BE2C (cell line): ENCODE measurements around the gene PFN1.
A peak's percentile ranks its signal among the peaks of the same experiment; 100 is the strongest.

Experiments used
- DNase-seq: peaks from one replicate; pipeline ENCODE4 v3.0.0-alpha.2; 2020
- H3K27me3 ChIP-seq: fragments of 250-450 bp; sonication (Bioruptor Pico); 2 replicates; pipeline ENCODE4 v1.5.1; 2020; ENCODE audit warnings: mild to moderate bottlenecking
- H3K36me3 ChIP-seq: fragments of 250-450 bp; sonication (Bioruptor Pico); 2 replicates; pipeline ENCODE4 v1.5.1; 2020; ENCODE audit warnings: mild to moderate bottlenecking
- H3K4me1 ChIP-seq: fragments of 250-450 bp; sonication (Bioruptor Pico); 2 replicates; pipeline ENCODE4 v1.5.1; 2020
- H3K4me3 ChIP-seq: 2 replicates; pipeline ENCODE4 v1.5.1; 2011; ENCODE audit warnings: low read depth, low read length
- H3K9me3 ChIP-seq: fragments of 250-450 bp; sonication (Bioruptor Pico); 2 replicates; pipeline ENCODE4 v1.5.1; 2020
- TF ChIP-seq, protein P1 (sequence below): IDR thresholded peaks from 2 replicates; pipeline ENCODE4 v1.5.1; 2012; ENCODE audit warnings: mild to moderate bottlenecking, low read depth, low read length

Gene PFN1

DNA sequence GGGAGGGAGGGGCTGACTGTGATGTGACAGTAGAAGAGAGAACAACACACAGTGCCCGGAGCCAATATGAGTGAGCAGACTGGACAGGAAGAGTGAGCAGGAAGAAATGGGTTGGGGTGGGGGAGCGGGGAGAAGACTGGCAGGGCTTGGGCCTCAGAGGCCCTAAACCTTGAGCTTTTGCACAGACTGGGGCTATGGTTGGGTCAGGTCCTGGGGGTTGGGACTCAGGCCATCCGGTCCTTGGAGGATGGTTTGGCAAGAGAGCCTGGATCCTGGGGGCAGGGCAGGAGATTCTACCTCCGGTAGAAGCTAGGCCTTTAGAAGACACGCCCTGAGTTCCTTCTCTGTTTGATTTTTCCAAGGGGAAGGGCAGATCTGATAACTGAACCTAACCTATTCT lies 38.1 kb upstream of the PFN1 start:
- TF ChIP-seq, protein P1, sequence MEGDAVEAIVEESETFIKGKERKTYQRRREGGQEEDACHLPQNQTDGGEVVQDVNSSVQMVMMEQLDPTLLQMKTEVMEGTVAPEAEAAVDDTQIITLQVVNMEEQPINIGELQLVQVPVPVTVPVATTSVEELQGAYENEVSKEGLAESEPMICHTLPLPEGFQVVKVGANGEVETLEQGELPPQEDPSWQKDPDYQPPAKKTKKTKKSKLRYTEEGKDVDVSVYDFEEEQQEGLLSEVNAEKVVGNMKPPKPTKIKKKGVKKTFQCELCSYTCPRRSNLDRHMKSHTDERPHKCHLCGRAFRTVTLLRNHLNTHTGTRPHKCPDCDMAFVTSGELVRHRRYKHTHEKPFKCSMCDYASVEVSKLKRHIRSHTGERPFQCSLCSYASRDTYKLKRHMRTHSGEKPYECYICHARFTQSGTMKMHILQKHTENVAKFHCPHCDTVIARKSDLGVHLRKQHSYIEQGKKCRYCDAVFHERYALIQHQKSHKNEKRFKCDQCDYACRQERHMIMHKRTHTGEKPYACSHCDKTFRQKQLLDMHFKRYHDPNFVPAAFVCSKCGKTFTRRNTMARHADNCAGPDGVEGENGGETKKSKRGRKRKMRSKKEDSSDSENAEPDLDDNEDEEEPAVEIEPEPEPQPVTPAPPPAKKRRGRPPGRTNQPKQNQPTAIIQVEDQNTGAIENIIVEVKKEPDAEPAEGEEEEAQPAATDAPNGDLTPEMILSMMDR: no peak
- H3K36me3 ChIP-seq: no peaks in the 10 kb centered on the region
- no peaks in the 10 kb centered on the region for H3K27me3 ChIP-seq
- H3K4me3 ChIP-seq: peak overlapping the region; percentile 66
- DNase-seq: no peak
- no peaks in the 10 kb centered on the region for H3K4me1 ChIP-seq
- no peaks in the 10 kb centered on the region for H3K9me3 ChIP-seq

DNA sequence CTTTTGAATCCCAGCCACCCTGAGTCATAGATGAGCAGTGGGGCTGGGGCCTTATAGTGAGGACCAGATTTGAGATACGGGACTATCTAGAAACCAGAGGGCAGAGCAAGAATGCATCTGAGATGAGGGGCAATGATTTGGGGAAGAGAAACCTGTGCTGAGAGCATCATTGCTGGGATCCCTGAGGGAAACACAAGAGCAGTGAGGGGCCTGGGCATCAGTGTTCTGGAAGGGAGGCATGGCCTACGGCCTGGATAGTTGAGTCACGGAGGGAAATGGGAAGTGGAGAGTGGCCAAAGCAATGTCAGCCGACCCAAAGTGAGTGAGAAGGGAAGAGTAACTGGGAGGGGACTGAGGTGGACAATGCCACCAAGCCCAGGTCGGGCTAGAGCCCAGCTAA lies 34.0 kb upstream of the PFN1 start:
- TF ChIP-seq, protein P1: no peak
- Histone ChIP-seq H3K36me3 (no peaks in the 10 kb centered on the region), H3K4me3 (no peak overlapping the region), H3K4me1 (no peaks in the 10 kb centered on the region; the same call in 1 of the 2 replicates), H3K9me3 (no peaks in the 10 kb centered on the region), H3K27me3 (no peaks in the 10 kb centered on the region)
- no peak for DNase-seq

DNA sequence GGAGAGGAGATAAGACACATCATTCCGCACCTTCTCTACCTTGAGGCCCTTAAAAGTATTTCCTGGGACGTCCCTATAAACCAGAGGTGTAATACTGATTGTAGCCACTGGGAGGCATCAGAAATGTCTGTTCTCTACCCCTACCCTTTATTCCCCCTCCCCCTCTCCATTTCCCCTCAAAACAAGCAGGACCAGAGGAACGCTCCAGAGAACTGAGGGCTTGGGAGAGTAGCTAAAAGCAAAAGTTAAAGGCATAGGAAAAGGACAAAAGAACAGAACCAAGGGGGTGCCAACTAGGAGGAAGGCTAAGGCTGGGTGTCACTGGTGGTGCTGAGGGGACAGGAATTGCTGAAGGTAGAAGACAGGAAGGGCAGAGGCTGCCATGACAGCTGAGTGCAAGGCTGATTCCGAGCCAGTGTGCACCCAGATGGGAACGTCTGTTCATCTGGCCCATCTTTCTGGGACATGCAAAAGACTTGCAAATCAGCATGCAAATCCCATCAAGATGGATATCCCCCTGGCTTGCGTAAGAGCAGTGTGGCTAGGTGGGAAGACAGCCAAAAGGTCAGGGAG lies 32.4 kb upstream of the PFN1 start:
- no peaks in the 10 kb centered on the region for H3K9me3 ChIP-seq
- TF ChIP-seq, protein P1: peak; percentile 65
- peak; percentile 51 for DNase-seq
- no peak overlapping the region for H3K4me3 ChIP-seq
- no peaks in the 10 kb centered on the region; the same call in 1 of the 2 replicates for H3K4me1 ChIP-seq
- H3K36me3 ChIP-seq: no peaks in the 10 kb centered on the region
- no peaks in the 10 kb centered on the region for H3K27me3 ChIP-seq

DNA sequence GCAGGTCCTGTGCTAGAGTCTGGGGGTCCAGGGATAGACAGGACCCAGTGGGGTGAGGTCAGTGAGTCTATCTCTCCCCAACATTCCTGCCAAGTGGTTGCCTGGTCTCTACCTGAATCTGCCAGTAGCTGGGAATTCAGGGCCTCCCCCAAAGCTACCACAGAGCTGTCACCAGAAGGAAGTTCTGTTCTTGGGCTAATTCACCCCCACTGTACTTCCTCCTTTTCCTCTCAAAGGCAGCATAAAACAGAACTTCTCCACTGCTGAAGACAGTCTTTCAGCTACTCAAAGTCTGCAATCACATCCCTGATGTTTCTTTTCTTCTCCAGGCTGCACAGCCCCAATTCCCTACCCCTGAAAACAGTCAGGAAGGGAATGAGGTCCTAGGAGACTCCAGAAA lies 30.4 kb upstream of the PFN1 start:
- H3K27me3 ChIP-seq: no peaks in the 10 kb centered on the region
- no peak for DNase-seq
- no peak overlapping the region for H3K4me3 ChIP-seq
- H3K4me1 ChIP-seq: no peaks in the 10 kb centered on the region; the same call in 1 of the 2 replicates
- H3K36me3 ChIP-seq: no peaks in the 10 kb centered on the region
- TF ChIP-seq, protein P1: no peak
- H3K9me3 ChIP-seq: no peaks in the 10 kb centered on the region

DNA sequence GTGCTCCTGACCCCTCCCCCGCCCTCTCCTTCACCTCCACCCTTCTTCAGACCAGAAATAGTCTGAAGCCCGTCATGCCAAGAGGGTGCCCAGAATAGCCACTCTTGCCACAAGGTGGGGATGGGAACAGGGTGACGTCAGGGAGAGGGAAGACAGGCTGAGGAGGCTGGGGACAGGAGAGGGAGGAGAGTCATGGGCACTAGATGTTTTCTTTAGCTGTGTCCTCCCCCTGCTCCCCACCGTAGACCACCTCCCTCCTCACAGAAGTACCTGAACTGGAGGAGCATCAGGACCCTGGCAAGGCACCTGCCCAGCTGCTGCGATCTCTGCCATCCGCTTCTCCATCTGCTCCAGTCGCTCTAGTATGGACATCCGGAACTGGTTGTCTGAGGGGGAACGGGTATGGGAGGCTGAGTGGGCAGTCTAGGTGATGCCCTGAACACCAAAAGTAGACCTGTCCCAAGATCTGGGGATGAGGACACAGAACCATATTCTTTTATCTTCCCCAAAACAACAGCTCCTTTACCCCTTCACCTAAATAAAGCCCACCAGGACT lies 25.9 kb upstream of the PFN1 start:
- Histone ChIP-seq H3K4me1 (no peaks in the 10 kb centered on the region), H3K4me3 (no peak overlapping the region), H3K36me3 (no peaks in the 10 kb centered on the region), H3K27me3 (no peaks in the 10 kb centered on the region), H3K9me3 (no peaks in the 10 kb centered on the region)
- DNase-seq: no peak
- TF ChIP-seq, protein P1: no peak

DNA sequence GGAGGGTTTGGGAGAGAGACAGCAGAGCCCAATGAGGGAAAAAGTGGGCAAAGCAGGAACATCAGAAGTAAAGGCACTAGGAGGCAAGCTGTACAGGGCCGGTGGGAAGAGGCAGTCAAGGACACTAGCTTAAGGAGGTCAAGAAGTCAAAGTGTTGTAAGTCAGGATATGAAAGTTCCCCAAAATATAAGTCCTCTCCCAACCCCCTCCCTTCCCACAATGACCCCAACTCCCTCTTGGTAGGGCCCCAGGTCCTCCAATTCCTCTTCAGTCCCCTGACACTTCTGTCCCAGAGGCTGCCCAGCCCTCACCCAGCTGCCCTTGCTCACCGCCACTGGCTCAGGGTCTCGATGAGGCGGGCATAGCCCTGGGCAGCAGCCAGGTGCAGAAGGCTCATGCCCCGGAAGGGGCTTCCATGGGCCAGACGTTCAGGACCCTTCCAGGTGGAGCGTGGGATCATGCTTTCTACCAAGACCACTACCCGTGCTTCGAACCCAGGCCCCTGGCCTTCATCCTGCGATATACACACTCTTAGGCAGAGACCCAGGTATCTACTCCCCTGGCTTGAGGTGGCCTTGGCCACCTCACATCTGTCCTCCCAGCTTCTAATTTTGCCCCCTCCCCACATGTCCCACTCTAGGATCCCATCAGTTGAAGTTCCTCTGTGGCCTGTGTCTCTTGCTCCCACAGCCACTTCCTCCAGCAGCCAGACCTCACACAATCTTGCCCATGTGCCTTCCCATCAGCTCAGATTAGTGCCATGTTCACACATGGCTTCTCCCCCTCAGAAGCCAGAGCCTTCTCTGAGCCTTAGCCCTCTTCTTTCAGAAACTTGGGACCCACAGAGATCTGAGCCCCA lies 25.2 kb upstream of the PFN1 start:
- Histone ChIP-seq H3K4me1 (no peaks in the 10 kb centered on the region), H3K4me3 (no peak overlapping the region), H3K36me3 (no peaks in the 10 kb centered on the region), H3K9me3 (no peaks in the 10 kb centered on the region), H3K27me3 (no peaks in the 10 kb centered on the region)
- no peak for DNase-seq
- TF ChIP-seq, protein P1: no peak
